Mesothelial cell of epicardium (in vitro differentiated cells): ENCODE results near the gene TNIP2. TPM values are rescaled to one million over a fixed set of nuclear protein-coding genes. Genes with fewer than 3 reads are reported as not detected.
"Not testable (repeated sequence)": the region's sequence is repeated elsewhere in the genome, so short reads cannot be mapped to it uniquely, and the experiment has no call there.

Experiments used
- DNase-seq, 2 experiments: peaks; one replicate each; pipeline ENCODE4 v3.0.0; 2021; ENCODE audit warnings: low spot score in 2 of 2; ENCODE audit not compliant: unreplicated experiment in 2 of 2
- H3K27ac Mint-ChIP-seq: 2 replicates; pipeline ENCODE4 v1.8.0; 2021; ENCODE audit warnings: mixed read lengths
- H3K27me3 Mint-ChIP-seq: 2 replicates; pipeline ENCODE4 v1.8.0; 2021; ENCODE audit warnings: low read depth, mixed read lengths
- H3K36me3 Mint-ChIP-seq: 2 replicates; pipeline ENCODE4 v1.8.0; 2021; ENCODE audit warnings: mixed read lengths
- H3K4me1 Mint-ChIP-seq: 2 replicates; pipeline ENCODE4 v1.8.0; 2021; ENCODE audit warnings: mixed read lengths
- H3K4me3 Mint-ChIP-seq: 2 replicates; pipeline ENCODE4 v1.8.0; 2021; ENCODE audit warnings: mild to moderate bottlenecking, moderate library complexity, mixed read lengths
- H3K9me3 Mint-ChIP-seq: 2 replicates; pipeline ENCODE4 v1.8.0; 2021; ENCODE audit warnings: mixed read lengths
- CTCF ChIP-seq: fragments of 200-600 bp; sonication (generic); IDR thresholded peaks from one replicate; pipeline ENCODE4 v1.5.0; 2021; ENCODE audit warnings: antibody characterized with exemption; ENCODE audit not compliant: unreplicated experiment
- total RNA-seq: library from RNA; stranded (reverse); gene quantifications from 3 replicates; pipeline ENCODE4 v1.2.1, GENCODE V29; 2021

Gene TNIP2
- total RNA-seq, 1 donor from 2014 or later, result 25.0 TPM

GRCh38 chr4:2731907-2732317 lies 24.2 kb downstream of the TNIP2 start:
- Mint-ChIP-seq H3K27me3 (no peaks in the 10 kb centered on the region), H3K4me3 (no peak overlapping the region), H3K36me3 (peaks cover 40% of the 10 kb centered on the region), H3K4me1 (no peaks in the 10 kb centered on the region), H3K9me3 (peaks cover 18% of the 10 kb centered on the region), H3K27ac (no peak overlapping the region)
- no peak for DNase-seq
- TF ChIP-seq CTCF, result no peak

GRCh38 chr4:2729533-2729875 lies 26.6 kb downstream of the TNIP2 start:
- no peaks in the 10 kb centered on the region for H3K27me3 Mint-ChIP-seq
- DNase-seq, result no peak
- H3K4me1 Mint-ChIP-seq, result no peaks in the 10 kb centered on the region
- H3K27ac Mint-ChIP-seq, result no peak overlapping the region
- TF ChIP-seq CTCF, result no peak
- no peak overlapping the region for H3K4me3 Mint-ChIP-seq
- peaks cover 23% of the 10 kb centered on the region for H3K36me3 Mint-ChIP-seq
- no peaks in the 10 kb centered on the region for H3K9me3 Mint-ChIP-seq

GRCh38 chr4:2728806-2729532 lies 27.2 kb downstream of the TNIP2 start:
- Mint-ChIP-seq H3K36me3 (peaks cover 23% of the 10 kb centered on the region), H3K27ac (no peak overlapping the region), H3K4me3 (no peak overlapping the region), H3K27me3 (no peaks in the 10 kb centered on the region), H3K4me1 (no peaks in the 10 kb centered on the region), H3K9me3 (no peaks in the 10 kb centered on the region)
- DNase-seq, result no peak
- TF ChIP-seq CTCF, result no peak

- H3K9me3 Mint-ChIP-seq, result no peaks in the 10 kb centered on the region
- no peaks in the 10 kb centered on the region for H3K27me3 Mint-ChIP-seq
- no peak for TF ChIP-seq CTCF
- H3K4me3 Mint-ChIP-seq, result no peak overlapping the region
- no peak overlapping the region for H3K27ac Mint-ChIP-seq
- H3K36me3 Mint-ChIP-seq, result peaks cover 23% of the 10 kb centered on the region
- no peak for DNase-seq
- no peaks in the 10 kb centered on the region for H3K4me1 Mint-ChIP-seq
Observed at GRCh38 chr4:2728221-2728620, 27.9 kb downstream of the TNIP2 start.

GRCh38 chr4:2726881-2727280 lies 29.3 kb downstream of the TNIP2 start:
- not testable (repeated sequence) for H3K9me3 Mint-ChIP-seq, H3K27me3 Mint-ChIP-seq, H3K27ac Mint-ChIP-seq, DNase-seq, H3K4me3 Mint-ChIP-seq, H3K4me1 Mint-ChIP-seq
- peaks cover 21% of the 10 kb centered on the region for H3K36me3 Mint-ChIP-seq

GRCh38 chr4:2725380-2725779 lies 30.8 kb downstream of the TNIP2 start:
- Mint-ChIP-seq H3K4me1 (no peaks in the 10 kb centered on the region), H3K27me3 (no peaks in the 10 kb centered on the region), H3K27ac (no peak overlapping the region), H3K36me3 (peaks cover 23% of the 10 kb centered on the region), H3K9me3 (no peaks in the 10 kb centered on the region), H3K4me3 (no peak overlapping the region)
- TF ChIP-seq CTCF, result no peak
- DNase-seq, result no peak
